Fibroblast of skin of scalp (primary cell): ENCODE results near the gene KRT1. TPM values are rescaled to one million over a fixed set of nuclear protein-coding genes. Genes with fewer than 3 reads are reported as not detected.
"Not testable (repeated sequence)": the region's sequence is repeated elsewhere in the genome, so short reads cannot be mapped to it uniquely, and the experiment has no call there.

Experiments
- DNase-seq: peaks from one replicate; pipeline ENCODE4 v3.0.0-alpha.2; 2013
- polyA plus RNA-seq, 2 experiments: library from polyadenylated mRNA; unstranded; fragments of 120-200 nt; gene quantifications; one replicate each; pipeline ENCODE4 v1.2.1, GENCODE V29; 2013; ENCODE audit not compliant: insufficient read length in 2 of 2

Gene KRT1
- polyA plus RNA-seq (2013, experiment 1 of 2; ENCODE audit: insufficient read length), result 0.05 TPM
- polyA plus RNA-seq (2013, experiment 2 of 2; ENCODE audit: insufficient read length), result 8.4 TPM

DNA sequence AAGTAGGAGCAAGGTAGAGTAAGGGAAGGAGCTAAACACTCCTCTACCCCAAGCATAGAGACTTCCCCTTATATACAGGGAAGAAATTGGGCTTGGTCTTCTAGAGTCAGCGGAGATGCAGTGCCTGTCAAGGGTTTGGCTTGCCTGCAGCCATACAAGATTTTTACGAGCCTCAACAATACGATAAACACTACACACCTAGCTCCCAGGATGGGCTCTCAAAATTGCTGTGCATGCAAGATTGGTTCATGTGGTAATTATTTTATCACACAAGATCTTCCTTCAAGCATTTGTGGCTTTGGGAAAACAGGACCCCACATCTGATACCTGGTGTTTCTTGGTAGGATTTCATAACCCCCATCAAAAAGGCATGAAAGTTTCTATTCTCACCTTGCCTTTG, at the start of gene KRT1:
Gene KRT1, minus strand, starts transcription at position 45 of the 400 bp plus-strand sequence. CDS start 59 bp downstream, outside the sequence.
- no peak for DNase-seq

GRCh38 chr12:52729147-52729546, 48.9 kb upstream of the KRT1 start:
- DNase-seq, result no peak

GRCh38 chr12:52728374-52728773, 48.2 kb upstream of the KRT1 start:
- no peak for DNase-seq

DNA sequence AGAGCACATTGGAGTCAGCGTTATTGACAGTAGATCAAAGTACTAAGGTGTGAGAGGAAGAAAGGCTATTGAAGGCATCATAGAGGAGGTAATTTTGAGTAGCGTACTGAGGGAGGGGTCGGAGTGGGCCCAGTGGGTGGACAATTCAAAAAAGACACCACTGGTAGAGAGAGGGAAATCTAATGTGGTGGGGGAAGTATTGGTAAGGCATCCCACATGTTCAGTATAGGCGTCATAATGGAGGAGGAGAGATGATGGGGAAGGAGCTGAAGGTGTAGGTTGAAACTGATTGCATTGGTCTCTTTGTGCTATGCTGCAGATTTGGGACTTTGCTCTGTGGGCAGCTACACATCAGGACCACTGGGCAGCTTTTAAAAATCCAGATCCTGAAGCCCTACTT, 46.8 kb upstream of the KRT1 start:
- no peak for DNase-seq

DNA sequence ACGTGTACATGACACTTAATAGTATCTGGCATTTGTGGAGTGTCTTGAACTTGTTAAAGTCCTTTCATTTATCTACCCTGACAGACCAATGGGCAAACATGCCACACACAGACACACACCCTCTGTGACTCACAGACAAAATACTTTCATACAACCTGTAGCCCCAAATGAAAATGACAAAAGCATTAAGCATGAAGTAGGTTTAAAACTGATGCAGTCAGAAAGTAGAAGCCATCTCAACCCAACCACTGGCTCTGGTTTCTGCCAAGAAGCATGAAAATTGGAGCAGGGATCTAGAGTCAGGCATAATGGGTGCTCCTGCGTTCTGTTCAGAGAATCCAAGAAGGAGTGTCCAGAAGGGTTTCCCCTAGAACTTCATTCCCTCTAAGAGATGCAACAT, 46.2 kb upstream of the KRT1 start:
- no peak for DNase-seq

DNA sequence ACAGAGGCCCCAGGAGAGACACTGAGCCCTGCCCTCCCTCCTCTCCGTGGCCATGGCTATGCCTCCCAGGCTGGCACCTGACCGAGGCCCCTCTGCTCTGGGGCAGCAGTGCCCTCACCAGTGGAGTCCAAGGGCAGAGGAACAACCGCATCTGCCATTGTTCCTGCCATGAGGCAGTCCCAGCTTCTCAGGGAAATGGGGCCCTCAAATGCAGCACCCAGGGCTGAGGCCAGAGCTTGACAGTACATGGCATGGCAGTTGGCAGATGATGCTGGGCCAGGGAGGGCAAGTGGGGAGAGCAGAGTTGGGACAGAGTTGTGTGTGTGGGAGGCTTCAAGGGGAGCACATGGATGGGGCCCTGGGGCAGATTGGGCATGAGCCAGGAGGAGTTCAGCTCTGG, 44.2 kb upstream of the KRT1 start:
- no peak for DNase-seq

- no peak for DNase-seq
Observed at GRCh38 chr12:52722680-52723079, 42.5 kb upstream of the KRT1 start.

GRCh38 chr12:52721838-52722470, 41.7 kb upstream of the KRT1 start:
- DNase-seq, result no peak

DNA sequence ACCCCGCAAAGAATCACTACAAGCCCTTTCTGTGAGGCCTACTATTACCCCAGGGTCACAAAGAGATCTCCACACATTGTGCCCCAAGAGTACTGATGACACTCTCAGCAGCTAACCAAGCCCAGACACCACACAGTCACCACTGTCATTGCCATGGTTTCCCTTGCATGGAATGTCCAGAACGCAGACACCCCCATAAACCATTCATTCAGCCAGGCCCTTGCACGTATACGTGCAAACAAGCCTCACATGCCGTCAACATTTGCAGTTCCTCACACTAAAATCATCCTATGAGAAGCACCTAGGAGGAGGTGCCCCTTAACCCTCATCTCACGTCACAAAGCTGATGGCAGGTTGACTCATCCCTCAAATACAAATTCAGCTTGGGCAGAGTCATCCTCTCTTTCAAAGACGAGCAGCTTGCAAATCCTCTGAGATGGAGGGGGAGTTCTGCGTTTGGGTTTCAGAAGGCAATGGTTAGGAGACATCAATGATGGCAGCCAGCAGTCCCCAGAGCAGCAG, 40.2 kb upstream of the KRT1 start:
- no peak for DNase-seq

DNA sequence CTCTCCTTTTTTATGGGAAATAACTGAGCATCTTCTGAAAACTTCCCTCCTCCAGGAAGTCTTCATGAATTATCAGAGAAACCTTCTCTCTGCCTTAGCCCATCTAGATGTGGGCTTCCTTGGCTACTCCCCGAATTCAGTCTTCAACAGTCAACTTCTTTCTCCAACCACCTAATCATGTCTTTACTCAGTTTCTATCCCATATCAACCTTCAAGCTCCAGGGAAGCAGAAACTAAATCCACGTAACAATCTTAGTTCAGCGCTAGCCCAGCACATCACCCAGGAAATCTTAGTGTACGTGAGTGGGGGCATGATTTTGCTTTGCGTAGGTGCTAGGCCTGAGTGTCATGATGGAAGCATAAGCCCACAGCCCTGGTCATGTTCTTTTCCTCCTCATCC, 35.9 kb upstream of the KRT1 start:
- DNase-seq, result no peak

GRCh38 chr12:52715416-52715815, 35.2 kb upstream of the KRT1 start:
- no peak for DNase-seq

DNA sequence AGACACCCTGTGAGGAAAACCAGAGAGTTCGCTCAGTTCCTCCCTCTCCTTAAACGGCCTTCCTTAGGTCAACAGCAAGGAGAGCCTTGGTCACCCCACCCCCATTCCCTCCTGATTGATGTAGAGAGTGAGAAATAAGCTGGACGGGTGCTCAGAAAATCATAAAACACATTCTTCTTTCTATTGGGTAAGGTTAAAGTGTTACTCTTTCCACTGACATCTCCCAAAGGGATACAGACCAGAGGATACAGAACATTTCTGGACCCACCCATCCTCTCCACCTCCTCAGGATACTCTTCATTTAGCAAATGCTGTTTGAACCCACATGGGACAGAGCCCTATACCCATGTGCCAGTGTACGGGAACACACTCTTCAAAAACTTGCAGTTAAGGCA, 34.7 kb upstream of the KRT1 start:
- no peak for DNase-seq

DNA sequence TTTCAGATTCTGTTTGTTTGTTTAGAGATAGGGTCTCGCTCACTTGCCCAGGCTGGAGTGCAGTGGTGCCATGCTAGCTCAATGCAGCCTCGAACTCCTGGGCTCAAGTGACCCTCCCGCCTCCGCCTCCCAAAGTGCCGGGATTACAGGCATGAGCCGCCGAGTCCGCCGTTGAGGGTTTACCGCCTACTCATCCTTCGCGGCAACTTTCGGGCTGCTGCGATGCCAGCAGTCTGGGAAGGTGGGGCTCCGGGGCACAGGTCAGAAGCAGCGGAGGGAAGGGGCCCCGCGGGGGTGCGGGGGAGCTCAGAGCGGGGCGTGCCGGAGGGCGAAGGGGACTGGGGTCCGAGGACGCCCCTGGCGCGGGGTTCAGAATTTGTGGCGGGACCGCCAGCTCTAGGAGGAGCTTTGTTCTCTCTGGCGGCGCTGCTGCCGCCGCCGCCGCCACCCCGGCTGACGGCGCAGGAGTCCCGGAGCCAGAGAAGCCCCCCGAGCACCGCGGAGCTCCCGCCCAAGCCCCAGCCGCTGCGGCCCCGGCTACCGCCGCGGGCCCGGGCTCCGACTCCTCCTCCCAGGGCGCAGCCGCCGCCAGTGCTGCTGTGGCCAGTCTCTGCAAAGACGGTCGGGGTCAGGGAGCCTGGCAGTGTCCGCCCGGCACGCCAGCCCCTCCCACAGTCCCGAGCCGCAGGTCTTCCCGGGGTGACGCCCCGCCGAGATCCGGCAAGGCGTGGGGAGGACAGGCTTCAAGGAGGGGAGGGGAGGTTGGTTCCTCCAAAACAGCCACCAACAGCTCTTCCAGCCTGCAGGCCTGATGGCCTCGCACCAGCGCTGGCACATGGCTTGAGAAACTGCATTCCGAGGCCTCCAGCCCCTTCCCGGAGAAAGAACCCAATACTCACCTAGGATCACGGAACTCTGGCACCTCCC, 34.0 kb upstream of the KRT1 start:
- DNase-seq, result no peak

- not testable (repeated sequence) for DNase-seq
Observed at GRCh38 chr12:52712122-52712521, 31.9 kb upstream of the KRT1 start.

GRCh38 chr12:52710730-52711129, 30.5 kb upstream of the KRT1 start:
- DNase-seq, result no peak

DNA sequence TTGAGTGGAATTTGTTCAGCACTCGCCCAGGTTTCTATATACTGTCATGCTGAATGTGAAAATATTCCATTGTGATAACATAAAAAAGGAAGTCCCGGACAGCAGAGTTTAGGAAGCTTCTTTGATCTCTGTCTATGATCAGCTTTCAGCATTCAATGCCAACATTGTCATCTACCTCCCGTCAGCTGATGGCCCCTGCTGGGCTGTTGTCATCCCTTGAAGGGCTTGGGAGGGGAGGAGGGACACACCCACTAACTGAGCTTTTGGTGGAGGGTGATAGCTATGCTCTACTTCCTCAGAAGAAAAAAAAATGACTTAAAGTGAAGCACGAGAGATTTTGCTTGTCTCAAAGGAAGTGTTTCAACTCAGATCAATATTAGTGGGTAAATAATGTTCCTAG, 27.8 kb upstream of the KRT1 start:
- no peak for DNase-seq

- peak; percentile 4 for DNase-seq
Observed at GRCh38 chr12:52704464-52704863, 24.3 kb upstream of the KRT1 start.

DNA sequence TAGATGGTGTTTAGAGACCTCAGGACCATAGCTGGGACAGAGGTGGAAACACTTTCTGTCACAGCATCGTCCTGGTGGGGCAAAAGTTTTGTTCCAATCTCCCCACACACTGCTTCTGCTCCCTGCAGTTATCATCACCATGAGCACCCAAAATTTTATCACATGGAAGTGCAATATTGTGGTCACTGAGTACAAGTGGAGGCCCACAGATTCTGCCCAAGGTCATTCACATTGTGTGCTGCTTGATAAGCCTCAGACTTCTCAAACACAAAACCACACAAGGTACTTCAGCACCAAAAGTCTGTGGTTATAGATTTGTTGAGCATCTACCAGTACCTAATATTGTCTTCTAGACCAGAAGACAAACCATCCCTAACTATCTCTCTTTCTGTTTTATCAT, 23.7 kb upstream of the KRT1 start:
- DNase-seq, result no peak

GRCh38 chr12:52703424-52703823, 23.2 kb upstream of the KRT1 start, which contains the start of gene KRT77:
KRT77 (minus strand) TSS chr12:52703524; CDS start chr12:52703434, 90 bp downstream.
- no peak for DNase-seq

GRCh38 chr12:52702338-52702737, 22.1 kb upstream of the KRT1 start:
- no peak for DNase-seq

DNA sequence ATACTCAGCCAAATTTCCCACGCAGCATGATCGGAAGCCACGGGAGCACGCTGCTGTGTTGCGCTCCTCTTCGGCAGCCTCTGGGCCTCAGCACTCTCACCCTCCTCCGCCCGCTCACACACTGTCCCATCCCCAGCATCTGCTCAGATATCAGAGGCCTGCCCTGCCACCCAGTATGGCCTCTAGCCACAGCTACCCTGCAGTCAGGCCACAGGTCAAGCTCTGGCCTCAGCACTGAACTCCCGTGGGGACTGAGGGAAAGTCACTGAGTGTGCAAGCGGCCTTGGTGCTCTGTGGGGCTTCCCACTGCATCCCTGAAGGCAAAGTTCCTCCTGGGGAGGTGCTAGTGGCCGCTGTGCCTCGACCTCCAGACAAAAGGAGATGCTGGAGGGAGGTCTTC, 21.1 kb upstream of the KRT1 start:
- DNase-seq, result no peak

DNA sequence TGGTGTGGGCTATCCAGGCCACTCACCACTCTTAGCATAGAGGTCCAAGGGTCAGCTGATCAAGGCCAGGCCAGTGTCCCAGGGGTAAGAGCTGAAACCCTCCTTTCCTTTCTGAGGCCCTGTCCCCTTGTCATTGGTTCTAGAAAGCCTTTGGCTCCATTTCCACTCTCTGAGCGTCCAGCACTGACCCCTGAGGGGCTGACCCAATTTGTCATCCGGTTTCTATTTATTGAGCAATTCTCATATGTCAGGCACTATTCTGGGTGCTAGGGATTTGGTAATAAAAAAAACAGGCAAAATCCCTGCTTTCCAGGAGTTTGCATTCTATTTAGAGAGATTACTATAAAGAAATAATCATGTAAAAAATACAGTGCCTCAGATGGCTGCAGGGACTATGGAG, 19.8 kb upstream of the KRT1 start:
- no peak for DNase-seq

- DNase-seq, result no peak
Observed at GRCh38 chr12:52699373-52699772, 19.2 kb upstream of the KRT1 start.
